Esophagus squamous epithelium (tissue), 5 donors: ENCODE data around the gene MTA2. TPM values are rescaled to one million over a fixed set of nuclear protein-coding genes. Genes with fewer than 3 reads are reported as not detected.
"Not testable (repeated sequence)": the region's sequence is repeated elsewhere in the genome, so short reads cannot be mapped to it uniquely, and the experiment has no call there.

Experiments
- DNase-seq: peaks from one replicate; lab custom pipeline; 2025; lab: John Stamatoyannopoulos, UW
- H3K27ac ChIP-seq, 4 donors: fragments of 200-600 bp; sonication (generic); one replicate each; pipeline ENCODE4 v1.5.1; 2016 to 2019; ENCODE audit warnings: mild to moderate bottlenecking in 1 of 4
- H3K27me3 ChIP-seq, 4 donors: fragments of 200-600 bp; sonication (generic); 1 replicate in 3 of 4; 2 replicates in 1 of 4; pipeline versions ENCODE4 v1.5.1 to v1.6.0; 2017 to 2021; ENCODE audit warnings: antibody characterized with exemption in 1 of 4
- H3K36me3 ChIP-seq, 3 donors: fragments of 200-600 bp; sonication (generic); one replicate each; pipeline ENCODE4 v1.5.1; 2016 to 2019
- H3K4me1 ChIP-seq, 3 donors: fragments of 200-600 bp; sonication (generic); one replicate each; pipeline ENCODE4 v1.5.1; 2017 to 2019
- H3K4me3 ChIP-seq, 4 donors: fragments of 200-600 bp; sonication (generic); 1 replicate in 3 of 4; 2 replicates in 1 of 4; pipeline ENCODE4 v1.5.1; 2016 to 2019; ENCODE audit warnings: mild to moderate bottlenecking in 2 of 4, moderate library complexity in 1 of 4
- H3K9me3 ChIP-seq, 3 donors: fragments of 200-600 bp; sonication (generic); one replicate each; pipeline ENCODE4 v1.5.1; 2016 to 2019
- CTCF ChIP-seq, 6 experiments: fragments of 450-650 bp in 4 of 6; fragments of 200-600 bp in 2 of 6; sonication (generic) in 2 of 6; IDR thresholded peaks; one replicate each; pipeline ENCODE4 v1.5.1; 2016 to 2019; ENCODE audit warnings: antibody characterized with exemption in 6 of 6, mild to moderate bottlenecking in 4 of 6, moderate library complexity in 4 of 6
- POLR2A ChIP-seq, 4 donors: fragments of 450-650 bp; IDR thresholded peaks; one replicate each; pipeline ENCODE4 v1.6.1; 2017; ENCODE audit warnings: antibody characterized with exemption in 4 of 4, mild to moderate bottlenecking in 4 of 4, moderate library complexity in 3 of 4
- WGBS, 2 donors: methylation state at CpG; one replicate each; pipeline ENCODE4 v1.1.5; 2018; 5-methylcytosine and 5-hydroxymethylcytosine counted together
- intact Hi-C: fragments of 100-400 bp; cut with DNase I; formaldehyde crosslinking; loops from one replicate; pipeline ENCODE4 v1.15.0; 2022
- total RNA-seq, 4 donors: library from RNA; depleted of rRNA; stranded (reverse); fragments of >200 nt; gene quantifications; one replicate each; pipeline ENCODE4 v1.1.0, GENCODE V29; 2016
- donor health status: DM: yes; HTN: yes; CAD: no.

The MTA2 gene
- total RNA-seq, 4 donors from 2014 or later, result 103 to 132 (median 111) TPM

- no peak for DNase-seq
- intact Hi-C loops, result no loop called here
- 72 to 76% methylated on average over 8 of the region's 8 CpGs for WGBS, 2 donors
These were observed 34.5 kb downstream of the MTA2 start for GRCh38 chr11:62567018-62567633.

GRCh38 chr11:62566247-62566646 is 35.4 kb downstream of the MTA2 start:
- intact Hi-C loops, result no loop called here
- H3K4me1 ChIP-seq, result peaks cover under 1 to 54% (median 9%) of the 10 kb centered on the region in 3 donors
- peak overlapping the region in 2 of 4 donors; percentile 7 to 36 for H3K27ac ChIP-seq
- no peak for TF ChIP-seq POLR2A (IDR thresholded peaks at IDR 0.05)
- no peak for TF ChIP-seq CTCF (IDR thresholded peaks at IDR 0.05)
- H3K36me3 ChIP-seq, result peaks cover 10 to 98% (median 51%) of the 10 kb centered on the region in 3 donors
- no peak overlapping the region for H3K4me3 ChIP-seq
- 90 to 91% methylated on average over 8 of the region's 8 CpGs for WGBS, 2 donors
- no peaks in the 10 kb centered on the region for H3K27me3 ChIP-seq
- no peak for DNase-seq
- H3K9me3 ChIP-seq, result no peaks in the 10 kb centered on the region

More at GRCh38 chr11:62567018-62567633, 34.5 kb downstream of the MTA2 start:
- Histone ChIP-seq H3K4me1 (peaks cover 0 to 54% (median 8%) of the 10 kb centered on the region in 3 donors), H3K36me3 (peaks cover 10 to 100% (median 60%) of the 10 kb centered on the region in 3 donors), H3K9me3 (no peaks in the 10 kb centered on the region), H3K27me3 (no peaks in the 10 kb centered on the region), H3K4me3 (no peak overlapping the region), H3K27ac (peak overlapping the region in 1 of 4 donors; percentile 16)
- TF ChIP-seq POLR2A (IDR thresholded peaks at IDR 0.05) (no peak), CTCF (IDR thresholded peaks at IDR 0.05) (no peak)

- 64 to 72% methylated on average over 5 of the region's 5 CpGs for WGBS, 2 donors
- Histone ChIP-seq H3K27me3 (no peaks in the 10 kb centered on the region), H3K27ac (no peak overlapping the region), H3K36me3 (peaks cover 10 to 89% (median 44%) of the 10 kb centered on the region in 3 donors), H3K4me3 (no peak overlapping the region), H3K4me1 (peaks cover 9 to 54% (median 17%) of the 10 kb centered on the region in 3 donors), H3K9me3 (no peaks in the 10 kb centered on the region)
- no peak for TF ChIP-seq POLR2A (IDR thresholded peaks at IDR 0.05)
- DNase-seq, result no peak
- intact Hi-C loops, result no loop called here
These were observed 36.4 kb downstream of the MTA2 start for GRCh38 chr11:62565100-62565802.

- H3K9me3 ChIP-seq, H3K27me3 ChIP-seq, DNase-seq, H3K4me3 ChIP-seq, intact Hi-C loops: not testable (repeated sequence)
- Histone ChIP-seq H3K36me3 (peaks cover 21 to 82% (median 25%) of the 10 kb centered on the region in 3 donors), H3K27ac (peak overlapping the region; percentile 58 to 95 (median 90)), H3K4me1 (peaks cover 24 to 76% (median 50%) of the 10 kb centered on the region in 3 donors)
- WGBS, 2 donors, result 69% methylated on average over 3 of the region's 3 CpGs
These were observed 39.9 kb downstream of the MTA2 start for GRCh38 chr11:62561677-62562230.

- H3K4me3 ChIP-seq, result peak overlapping the region in 2 of 4 donors; percentile 1 to 36
- no peaks in the 10 kb centered on the region for H3K9me3 ChIP-seq
- peaks cover 19 to 71% (median 21%) of the 10 kb centered on the region in 3 donors for H3K36me3 ChIP-seq
- H3K27ac ChIP-seq, result peak overlapping the region; percentile 86 to 95 (median 94)
- DNase-seq, result no peak
- H3K27me3 ChIP-seq, result no peaks in the 10 kb centered on the region
- H3K4me1 ChIP-seq, result peaks cover 35 to 78% (median 61%) of the 10 kb centered on the region in 3 donors
- WGBS, 2 donors, result 23 to 24% methylated on average over 2 of the region's 2 CpGs
- no peak for TF ChIP-seq POLR2A (IDR thresholded peaks at IDR 0.05)
- peak; percentile 73 to 94 (median 89) for TF ChIP-seq CTCF (IDR thresholded peaks at IDR 0.05)
- intact Hi-C loops, result no loop called here
These were observed 41.0 kb downstream of the MTA2 start for GRCh38 chr11:62560566-62561103.

- Histone ChIP-seq H3K4me1 (peaks cover 45 to 88% (median 71%) of the 10 kb centered on the region in 3 donors), H3K36me3 (peaks cover 14 to 61% (median 21%) of the 10 kb centered on the region in 3 donors), H3K27ac (peak overlapping the region; percentile 86 to 95 (median 94))
- DNase-seq, H3K9me3 ChIP-seq, H3K4me3 ChIP-seq, H3K27me3 ChIP-seq: not testable (repeated sequence)
- 49 to 61% methylated on average over 2 to 3 of the region's 5 CpGs for WGBS, 2 donors
- intact Hi-C loops, result loop anchor here (5.0 kb wide), 1 partner anchor 162 kb away; no protein-coding TSS in a partner anchor
These were observed 42.0 kb downstream of the MTA2 start for GRCh38 chr11:62559626-62560025.
